Kidney (tissue), 14 donors: Measurements from ENCODE around the gene SLC6A11. TPM values are rescaled to one million over a fixed set of nuclear protein-coding genes. Genes with fewer than 3 reads are reported as not detected.

ENCODE experiments used
- DNase-seq, 5 donors: peaks; one replicate each; pipeline ENCODE4 v3.0.0-alpha.2; 2013 to 2020
- FAIRE-seq: peaks from 2 replicates; lab custom pipeline; 2012; peaks lifted over from hg19 to GRCh38; lab: Jason Lieb, UNC
- H3K27ac ChIP-seq, 2 donors: one replicate each; pipeline ENCODE4 v1.7.0; 2013; ENCODE audit warnings: low read depth in 2 of 2, low read length in 2 of 2, inconsistent platforms in 1 of 2
- H3K27me3 ChIP-seq: one replicate; pipeline ENCODE4 v1.7.1; 2013; ENCODE audit warnings: low read length, inconsistent platforms; ENCODE audit not compliant: control insufficient read depth, insufficient read depth
- H3K36me3 ChIP-seq, 3 donors: one replicate each; pipeline versions ENCODE4 v1.7.0 to v1.7.1; 2013; ENCODE audit warnings: low read length in 3 of 3, control low read depth in 1 of 3, inconsistent platforms in 1 of 3; ENCODE audit not compliant: insufficient read depth in 3 of 3, control insufficient read depth in 2 of 3
- H3K4me1 ChIP-seq, 3 donors: one replicate each; pipeline versions ENCODE4 v1.7.0 to v1.7.1; 2013; ENCODE audit warnings: low read length in 3 of 3, inconsistent platforms in 1 of 3, low read depth in 1 of 3; ENCODE audit not compliant: control insufficient read depth in 2 of 3, insufficient read depth in 2 of 3
- H3K4me3 ChIP-seq, 3 donors: one replicate each; pipeline versions ENCODE4 v1.7.0 to v1.8.1; 2013; ENCODE audit warnings: low read length in 3 of 3, control low read depth in 1 of 3, inconsistent platforms in 1 of 3
- H3K9ac ChIP-seq, 3 donors: one replicate each; pipeline versions ENCODE4 v1.7.0 to v1.7.1; 2013; ENCODE audit warnings: low read length in 3 of 3, control low read depth in 1 of 3, inconsistent platforms in 1 of 3
- H3K9me3 ChIP-seq, 3 donors: one replicate each; pipeline versions ENCODE4 v1.7.0 to v1.7.1; 2013; ENCODE audit warnings: low read length in 3 of 3, control low read depth in 1 of 3, inconsistent platforms in 1 of 3; ENCODE audit not compliant: control insufficient read depth in 2 of 3, insufficient read depth in 1 of 3
- CTCF ChIP-seq: IDR thresholded peaks from 3 replicates; pipeline ENCODE4 v1.5.1; 2012; ENCODE audit warnings: mild to moderate bottlenecking, moderate library complexity, borderline replicate concordance; ENCODE audit not compliant: insufficient read depth; ENCODE audit errors: extremely low read depth
- intact Hi-C: fragments of 100-400 bp; cut with DNase I; formaldehyde crosslinking; loops from one replicate; pipeline ENCODE4 v1.11.1; 2022
- polyA plus RNA-seq: library from polyadenylated mRNA; stranded (reverse); fragments of 350-450 nt; fragmentation: Illumina TruSeq; extraction: RNeasy Lipid Tissue Mini Kit (QIAGEN cat#74804); gene quantifications from one replicate; pipeline ENCODE4 v1.2.3, GENCODE V29; 2014; ENCODE audit warnings: low read depth, low replicate concordance; ENCODE audit not compliant: insufficient read depth
- total RNA-seq: library from RNA; stranded (reverse); fragmentation: NEBNext Ultra II Directional; extraction: Animal tissue kit (Norgen Biotek cat#: 25700); gene quantifications from one replicate; pipeline ENCODE4 v1.2.1, GENCODE V29; 2021
- donor health status: control.
- donor health status: control.
- donor health status: control.
- donor health status: control.
- donor health status: control.
- donor health status: DM: yes; HTN: yes; CAD: no.
- donor health status: Normal renal cell carcinoma (clear cell type).

SLC6A11 gene
- total and polyA plus RNA-seq, 2 donors from 2014 or later: 0.38 TPM; not detected in 1

- DNase-seq (no peak), FAIRE-seq (no peak)
- H3K27ac ChIP-seq: no peak overlapping the region
- TF ChIP-seq CTCF: no peak
- H3K9ac ChIP-seq: no peak overlapping the region
- intact Hi-C loops: no loop called here
- H3K4me3 ChIP-seq: no peak overlapping the region
- H3K4me1 ChIP-seq: no peaks in the 10 kb centered on the region
- H3K36me3 ChIP-seq: no peaks in the 10 kb centered on the region
- peaks cover 0 to 10% (median 0%) of the 10 kb centered on the region in 3 donors for H3K9me3 ChIP-seq
- H3K27me3 ChIP-seq: no peaks in the 10 kb centered on the region
These were observed 45.0 kb upstream of the SLC6A11 start for GRCh38 chr3:10770981-10771380.

GRCh38 chr3:10771486-10772270 is 44.4 kb upstream of the SLC6A11 start:
- Histone ChIP-seq H3K4me3 (no peak overlapping the region), H3K4me1 (no peaks in the 10 kb centered on the region), H3K9ac (no peak overlapping the region), H3K27me3 (no peaks in the 10 kb centered on the region), H3K9me3 (peaks cover 0 to 10% (median 0%) of the 10 kb centered on the region in 3 donors), H3K36me3 (no peaks in the 10 kb centered on the region), H3K27ac (no peak overlapping the region)
- peak in 1 of 5 donors; percentile 3 for DNase-seq
- intact Hi-C loops: no loop called here
- no peak for TF ChIP-seq CTCF
- no peak for FAIRE-seq

- Histone ChIP-seq H3K9ac (no peak overlapping the region), H3K27ac (no peak overlapping the region), H3K27me3 (no peaks in the 10 kb centered on the region), H3K4me1 (no peaks in the 10 kb centered on the region), H3K9me3 (peaks cover 0 to 10% (median 0%) of the 10 kb centered on the region in 3 donors), H3K4me3 (no peak overlapping the region), H3K36me3 (no peaks in the 10 kb centered on the region)
- no peak for TF ChIP-seq CTCF
- DNase-seq (peak in 2 of 5 donors; percentile 5 to 7), FAIRE-seq (no peak)
- intact Hi-C loops: no loop called here
These were observed 43.5 kb upstream of the SLC6A11 start for GRCh38 chr3:10772271-10773161.
